Common myeloid progenitor, CD34-positive (primary cell): ENCODE measurements around the gene USP25.

Experiments used
- CTCF ChIA-PET: fragments of 350-600 bp; sonication (Branson Sonifier 250); formaldehyde crosslinking; loops from one replicate; lab custom pipeline; 2021; ENCODE audit warnings: antibody characterized with exemption; lab: Charles Lee
- POLR2A ChIA-PET: fragments of 350-600 bp; sonication (Branson Sonifier 250); formaldehyde crosslinking; loops from one replicate; lab custom pipeline; 2021; ENCODE audit warnings: antibody characterized with exemption; lab: Charles Lee
- DNase-seq, 3 donors: peaks; one replicate each; pipeline versions ENCODE4 v3.0.0 to v3.0.0-alpha.2; 2013
- H3K27ac ChIP-seq, 2 experiments: 1 replicate in 1 of 2; 2 replicates in 1 of 2; pipeline ENCODE4 v1.7.0; 2013; ENCODE audit warnings: inconsistent platforms in 2 of 2, low read length in 2 of 2, mild to moderate bottlenecking in 2 of 2, low read depth in 1 of 2, moderate library complexity in 1 of 2; ENCODE audit not compliant: severe bottlenecking in 2 of 2, insufficient read depth in 1 of 2, poor library complexity in 1 of 2
- H3K27me3 ChIP-seq, 5 experiments: replicated peaks in 2 of 5; 1 replicate in 3 of 5; 2 replicates in 2 of 5; pipeline versions ENCODE4 v1.6.1 to v1.7.0; 2013; ENCODE audit warnings: low read length in 4 of 5, mild to moderate bottlenecking in 2 of 5, moderate library complexity in 2 of 5, inconsistent platforms in 1 of 5; ENCODE audit not compliant: insufficient read depth in 5 of 5, control insufficient read depth in 4 of 5
- H3K36me3 ChIP-seq, 4 experiments: 1 replicate in 2 of 4; 2 replicates in 2 of 4; pipeline versions ENCODE4 v1.6.1 to v1.7.0; 2013; ENCODE audit warnings: low read length in 3 of 4, control low read depth in 1 of 4, mild to moderate bottlenecking in 1 of 4; ENCODE audit not compliant: control insufficient read depth in 4 of 4, insufficient read depth in 4 of 4
- H3K4me1 ChIP-seq, 4 experiments: 1 replicate in 3 of 4; 2 replicates in 1 of 4; pipeline versions ENCODE4 v1.6.1 to v1.7.1; 2013; ENCODE audit warnings: low read length in 3 of 4, mild to moderate bottlenecking in 3 of 4, control low read depth in 1 of 4, inconsistent platforms in 1 of 4, moderate library complexity in 1 of 4; ENCODE audit not compliant: control insufficient read depth in 4 of 4, insufficient read depth in 4 of 4; ENCODE audit errors: control extremely low read depth in 1 of 4
- H3K4me3 ChIP-seq, 7 experiments: 1 replicate in 4 of 7; 2 replicates in 3 of 7; pipeline versions ENCODE4 v1.5.1 to v1.7.0; 2013; ENCODE audit warnings: mild to moderate bottlenecking in 7 of 7, low read length in 6 of 7, moderate library complexity in 6 of 7, inconsistent platforms in 2 of 7, low read depth in 2 of 7, control low read depth in 1 of 7; ENCODE audit not compliant: insufficient read depth in 4 of 7, control insufficient read depth in 1 of 7; ENCODE audit errors: extremely low read depth in 1 of 7
- H3K9me3 ChIP-seq, 5 experiments: 1 replicate in 4 of 5; 2 replicates in 1 of 5; pipeline versions ENCODE4 v1.6.1 to v1.7.1; 2013; ENCODE audit warnings: low read length in 4 of 5, mild to moderate bottlenecking in 2 of 5, inconsistent platforms in 1 of 5, low read depth in 1 of 5, moderate library complexity in 1 of 5; ENCODE audit not compliant: control insufficient read depth in 4 of 5, insufficient read depth in 2 of 5; ENCODE audit errors: control extremely low read depth in 1 of 5
- WGBS: methylation state at CpG from one replicate; pipeline ENCODE4 v1.1.5; 2013; ENCODE audit not compliant: insufficient coverage; 5-methylcytosine and 5-hydroxymethylcytosine counted together

USP25 gene

DNA sequence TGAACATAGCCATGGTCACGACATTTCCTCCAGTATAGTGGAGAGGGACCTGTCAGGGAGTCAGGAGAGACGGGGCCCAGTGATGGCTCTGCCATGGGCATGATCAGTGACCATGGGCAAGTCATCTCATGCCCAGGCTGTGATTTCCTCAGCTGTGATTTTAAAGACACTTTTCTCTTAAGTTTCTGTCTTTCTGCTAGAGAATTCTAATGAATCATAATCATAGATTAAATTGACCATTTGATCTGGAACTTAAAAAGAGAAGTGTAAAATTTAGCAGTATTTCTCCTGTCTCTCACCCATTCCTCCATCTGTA lies 112.7 kb downstream of the USP25 start:
- CTCF ChIA-PET = no interaction called here
- H3K27ac ChIP-seq = no peak overlapping the region
- no peaks in the 10 kb centered on the region for H3K4me1 ChIP-seq
- 100% methylated on average over 1 of the region's 2 CpGs for WGBS
- H3K4me3 ChIP-seq = no peak overlapping the region
- peaks cover 18 to 25% (median 19%) of the 10 kb centered on the region in 4 experiments for H3K36me3 ChIP-seq
- no peak for DNase-seq
- H3K27me3 ChIP-seq = no peaks in the 10 kb centered on the region
- H3K9me3 ChIP-seq = no peaks in the 10 kb centered on the region
- POLR2A ChIA-PET = no interaction called here

DNA sequence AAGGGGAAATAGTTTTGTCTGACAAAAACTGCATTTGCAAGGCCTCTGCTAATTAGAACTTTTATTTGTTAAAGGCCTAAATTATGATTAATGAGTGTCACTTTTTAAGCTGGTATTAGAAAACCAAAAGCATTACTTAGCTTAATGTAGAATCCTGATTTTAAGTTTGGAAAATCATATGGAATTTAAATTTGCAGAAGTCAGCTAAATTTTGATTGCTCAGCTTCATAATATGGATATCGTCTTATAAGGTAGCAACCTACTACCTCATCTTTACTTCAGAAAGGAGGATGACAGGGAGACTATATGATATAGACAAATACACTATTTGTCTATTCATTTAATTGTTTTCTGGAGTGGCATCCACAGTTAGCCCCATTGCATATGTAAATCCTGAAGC lies 114.0 kb downstream of the USP25 start:
- DNase-seq = no peak
- Histone ChIP-seq H3K27ac (no peak overlapping the region), H3K4me1 (no peaks in the 10 kb centered on the region), H3K9me3 (no peaks in the 10 kb centered on the region), H3K27me3 (no peaks in the 10 kb centered on the region), H3K4me3 (no peak overlapping the region), H3K36me3 (peaks cover 14 to 25% (median 19%) of the 10 kb centered on the region in 4 experiments)
- ChIA-PET CTCF (no interaction called here), POLR2A (no interaction called here)
- WGBS = no CpG with 5 or more reads among the region's 1 CpG

DNA sequence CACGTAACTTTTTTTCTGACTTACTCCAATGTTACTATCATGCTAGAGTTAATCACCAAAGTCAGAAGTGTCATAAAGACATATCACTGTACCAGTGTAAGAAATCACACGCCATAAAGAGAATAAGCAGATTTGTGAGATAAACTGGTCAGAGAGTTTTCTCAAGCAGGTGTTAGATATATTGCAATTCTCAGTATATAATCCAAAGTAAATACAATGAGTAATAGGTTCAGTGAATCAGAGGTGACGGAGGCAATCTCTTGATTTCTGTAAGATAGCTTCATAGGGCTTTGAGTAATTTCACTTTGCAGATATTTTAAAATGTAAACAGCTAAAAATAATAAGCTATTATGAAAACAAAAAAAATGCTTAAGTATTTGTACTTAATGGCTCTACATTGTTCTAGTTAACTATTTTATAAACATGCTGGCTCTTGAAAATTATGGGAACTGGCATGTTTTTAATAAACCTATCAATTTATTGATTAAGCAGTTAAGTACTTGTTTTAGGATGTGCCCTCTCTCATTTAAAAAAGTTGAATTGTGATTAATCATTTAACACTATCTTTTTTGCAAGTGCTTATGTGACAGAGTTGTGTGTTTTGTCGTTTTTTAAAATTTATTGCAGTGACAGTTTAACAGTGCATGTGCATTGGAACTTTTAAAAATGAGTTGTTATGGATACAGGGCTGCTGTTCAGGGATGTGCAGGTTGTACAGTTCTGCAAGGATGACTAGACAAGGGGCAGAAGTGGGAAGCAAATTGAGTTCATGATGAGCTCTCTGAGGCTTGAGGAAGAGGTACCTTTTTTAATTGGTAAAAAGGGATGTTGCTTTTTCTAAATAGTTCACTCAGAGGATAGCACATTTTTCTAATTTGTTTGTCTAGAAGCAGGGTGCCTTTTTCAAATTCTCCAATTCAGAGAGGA lies 119.1 kb downstream of the USP25 start:
- WGBS = 75% methylated on average over 1 of the region's 4 CpGs
- no peaks in the 10 kb centered on the region for H3K27me3 ChIP-seq
- DNase-seq = no peak
- H3K27ac ChIP-seq = no peak overlapping the region
- H3K36me3 ChIP-seq = peaks cover 2 to 8% (median 6%) of the 10 kb centered on the region in 4 experiments
- ChIA-PET POLR2A (no interaction called here), CTCF (no interaction called here)
- no peaks in the 10 kb centered on the region for H3K4me1 ChIP-seq
- no peak overlapping the region for H3K4me3 ChIP-seq
- H3K9me3 ChIP-seq = no peaks in the 10 kb centered on the region

DNA sequence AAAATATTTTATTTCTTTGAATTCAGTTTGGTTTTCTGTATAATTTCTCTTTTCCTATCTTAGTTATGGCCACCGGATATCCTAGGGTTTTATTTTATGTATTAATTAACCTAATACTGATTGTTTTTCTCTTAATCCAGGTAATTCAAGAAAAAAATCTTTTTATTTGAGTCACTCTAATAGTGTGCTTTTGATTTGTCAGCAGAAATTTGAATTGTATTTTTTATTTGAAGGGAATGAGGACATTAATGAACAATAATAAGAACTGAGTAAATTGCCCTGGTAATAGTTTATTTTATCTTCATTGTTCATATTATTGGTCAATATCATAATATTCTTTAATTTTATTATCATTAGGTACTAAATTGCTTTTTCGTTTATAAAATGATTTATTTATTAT lies 120.1 kb downstream of the USP25 start:
- ChIA-PET CTCF (interaction anchor here (0.6 kb wide), 1 partner anchor 650 kb away, joined by 3 read pairs; no protein-coding TSS in a partner anchor), POLR2A (interaction anchor here (0.6 kb wide), 1 partner anchor 405 kb away, joined by 3 read pairs; no protein-coding TSS in a partner anchor)
- DNase-seq = no peak
- WGBS = no CpG with 5 or more reads among the region's 2 CpGs
- no peak overlapping the region for H3K4me3 ChIP-seq
- H3K27ac ChIP-seq = no peak overlapping the region
- peaks cover 2 to 8% (median 8%) of the 10 kb centered on the region in 4 experiments for H3K36me3 ChIP-seq
- H3K4me1 ChIP-seq = no peaks in the 10 kb centered on the region
- no peaks in the 10 kb centered on the region for H3K27me3 ChIP-seq
- H3K9me3 ChIP-seq = no peaks in the 10 kb centered on the region

DNA sequence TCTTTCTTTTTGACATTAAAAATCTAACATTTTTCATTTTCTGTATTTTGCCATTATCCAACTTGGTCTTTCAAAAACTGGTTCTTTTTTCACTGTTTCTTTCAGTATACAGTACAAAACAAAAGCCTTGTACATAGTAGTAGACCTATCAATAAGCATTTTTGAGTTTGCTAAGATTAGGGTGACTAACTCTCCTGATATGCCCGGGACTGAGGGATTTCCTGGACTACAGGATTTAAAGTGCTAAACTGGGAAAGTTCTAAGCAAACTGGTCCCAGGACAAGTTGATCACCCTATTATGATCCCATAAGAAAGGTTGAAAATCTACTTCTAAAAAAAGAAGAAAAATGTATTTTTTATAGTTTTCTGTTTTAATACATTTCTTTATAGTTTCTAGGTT lies 120.9 kb downstream of the USP25 start:
- no peak for DNase-seq
- CTCF ChIA-PET = no interaction called here
- no peaks in the 10 kb centered on the region for H3K9me3 ChIP-seq
- no peaks in the 10 kb centered on the region for H3K27me3 ChIP-seq
- no peak overlapping the region for H3K27ac ChIP-seq
- H3K36me3 ChIP-seq = peaks cover 2 to 13% (median 11%) of the 10 kb centered on the region in 4 experiments
- no peaks in the 10 kb centered on the region for H3K4me1 ChIP-seq
- no peak overlapping the region for H3K4me3 ChIP-seq
- POLR2A ChIA-PET = interaction anchor here (0.6 kb wide), 1 partner anchor 404 kb away, joined by 3 read pairs; no protein-coding TSS in a partner anchor
- WGBS = no CpG with 5 or more reads among the region's 1 CpG

DNA sequence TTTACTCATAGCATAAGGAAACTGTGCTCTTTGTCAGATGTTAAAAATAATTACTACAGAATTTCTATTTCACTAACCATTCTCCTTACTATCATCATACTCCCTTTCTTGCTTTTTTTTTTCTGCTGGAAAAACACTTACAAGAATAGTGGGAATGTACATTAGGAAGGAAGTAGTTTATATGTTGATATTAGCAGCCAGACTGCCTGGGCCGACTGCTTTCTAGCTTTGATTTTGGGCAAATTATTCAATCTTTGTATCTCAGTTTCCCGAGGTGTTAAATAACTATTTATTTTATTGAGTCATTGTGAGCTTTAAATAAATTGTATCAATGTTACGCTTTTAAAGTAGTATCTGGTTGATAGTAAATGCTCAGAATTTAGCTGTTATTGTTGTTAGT lies 122.4 kb downstream of the USP25 start:
- DNase-seq = no peak
- Histone ChIP-seq H3K9me3 (no peaks in the 10 kb centered on the region), H3K27ac (no peak overlapping the region), H3K4me1 (no peaks in the 10 kb centered on the region), H3K27me3 (no peaks in the 10 kb centered on the region), H3K36me3 (peaks cover 2 to 17% (median 12%) of the 10 kb centered on the region in 4 experiments), H3K4me3 (no peak overlapping the region)
- ChIA-PET POLR2A (interaction anchor here (0.6 kb wide), 2 partner anchors 123 to 1359 kb away, joined by 3 read pairs; no protein-coding TSS in a partner anchor), CTCF (no interaction called here)
- WGBS = 93% methylated on average over 3 of the region's 3 CpGs

DNA sequence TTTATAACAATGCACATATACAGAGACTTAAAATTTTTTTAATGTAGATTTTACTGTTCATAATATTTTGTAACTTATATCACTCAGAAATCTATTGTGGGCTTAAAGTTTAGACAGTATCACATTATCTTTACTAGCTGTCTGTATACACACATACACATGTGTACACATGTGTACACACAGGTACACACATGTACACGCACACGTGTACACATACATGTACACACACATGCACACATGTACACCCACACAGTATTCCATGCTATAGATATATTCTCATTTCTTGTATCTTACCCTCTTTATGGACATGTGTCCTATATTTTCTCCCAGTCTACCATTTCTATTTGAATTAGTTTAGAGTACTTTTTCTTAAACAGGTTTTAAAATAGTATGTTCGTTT lies 123.3 kb downstream of the USP25 start:
- DNase-seq = no peak
- WGBS = no CpG with 5 or more reads among the region's 3 CpGs
- Histone ChIP-seq H3K4me1 (peaks cover 0 to 4% (median 0%) of the 10 kb centered on the region in 4 experiments), H3K27me3 (no peaks in the 10 kb centered on the region), H3K9me3 (no peaks in the 10 kb centered on the region), H3K27ac (no peak overlapping the region), H3K4me3 (no peak overlapping the region), H3K36me3 (peaks cover 1 to 17% (median 11%) of the 10 kb centered on the region in 4 experiments)
- POLR2A ChIA-PET = no interaction called here
- CTCF ChIA-PET = no interaction called here
